KBM-7 (cell line): ENCODE measurements around the gene SLC16A13.

Experiments
- DNase-seq: peaks from one replicate; pipeline ENCODE4 v3.0.0-alpha.2; 2015
- in situ Hi-C: fragments of 300-500 bp; cut with MboI; formaldehyde crosslinking; loops from 2 replicates; pipeline ENCODE4 v1.14.3; 2020; ENCODE audit warnings: low sequenced_read_pairs, low pct_unique_long_range_greater_than_20kb, mixed read lengths

The SLC16A13 gene

GRCh38 chr17:7007143-7007542 is 28.7 kb upstream of the SLC16A13 start:
- in situ Hi-C loops: loop anchor here (10.0 kb wide), 1 partner anchor 92 kb away; no protein-coding TSS in a partner anchor
- no peak for DNase-seq

GRCh38 chr17:7010523-7010922 is 25.3 kb upstream of the SLC16A13 start:
- DNase-seq: no peak
- in situ Hi-C loops: no loop called here

GRCh38 chr17:7011415-7011814 is 24.4 kb upstream of the SLC16A13 start:
- DNase-seq: no peak
- in situ Hi-C loops: no loop called here

- in situ Hi-C loops: no loop called here
- no peak for DNase-seq
Observed at GRCh38 chr17:7011942-7012254, 23.9 kb upstream of the SLC16A13 start.

GRCh38 chr17:7014261-7014994 is 21.4 kb upstream of the SLC16A13 start:
- in situ Hi-C loops: no loop called here
- peak; percentile 96 for DNase-seq

GRCh38 chr17:7014995-7015958 is 20.5 kb upstream of the SLC16A13 start:
- peak; percentile 66 for DNase-seq
- in situ Hi-C loops: no loop called here

GRCh38 chr17:7016418-7016817 is 19.4 kb upstream of the SLC16A13 start:
- DNase-seq: no peak
- in situ Hi-C loops: no loop called here

GRCh38 chr17:7016886-7017826 is 18.7 kb upstream of the SLC16A13 start:
- in situ Hi-C loops: no loop called here
- DNase-seq: no peak

GRCh38 chr17:7017827-7018200 is 18.0 kb upstream of the SLC16A13 start:
- no peak for DNase-seq
- in situ Hi-C loops: no loop called here

- in situ Hi-C loops: no loop called here
- no peak for DNase-seq
Observed at GRCh38 chr17:7018331-7018964, 17.4 kb upstream of the SLC16A13 start.

- DNase-seq: no peak
- in situ Hi-C loops: no loop called here
Observed at GRCh38 chr17:7019367-7019766, 16.4 kb upstream of the SLC16A13 start.

GRCh38 chr17:7019839-7020519 is 15.8 kb upstream of the SLC16A13 start:
- in situ Hi-C loops: no loop called here
- DNase-seq: no peak

- in situ Hi-C loops: no loop called here
- no peak for DNase-seq
Observed at GRCh38 chr17:7020894-7021664, 14.7 kb upstream of the SLC16A13 start.

GRCh38 chr17:7021993-7022778 is 13.6 kb upstream of the SLC16A13 start:
- in situ Hi-C loops: no loop called here
- peak; percentile 82 for DNase-seq

- no peak for DNase-seq
- in situ Hi-C loops: no loop called here
Observed at GRCh38 chr17:7022781-7023571, 12.8 kb upstream of the SLC16A13 start, which contains the start of gene BCL6B. TSS of gene BCL6B (plus strand) at chr17:7023050. CDS start at chr17:7023672, 622 bp downstream.
